Neural progenitor cell (in vitro differentiated cells): ENCODE results near the gene NPW. TPM values are rescaled to one million over a fixed set of nuclear protein-coding genes. Genes with fewer than 3 reads are reported as not detected.

Source experiments
- DNase-seq: peaks from one replicate; pipeline ENCODE4 v3.0.0-alpha.2; 2016; ENCODE audit warnings: low spot score
- H2AFZ ChIP-seq: fragments of 200-600 bp; sonication (generic); replicated peaks from 2 replicates; pipeline ENCODE4 v1.6.1; 2016; ENCODE audit warnings: antibody characterized with exemption
- H3F3A ChIP-seq: fragments of 200-600 bp; sonication (generic); 2 replicates; pipeline ENCODE4 v1.6.1; 2016; ENCODE audit warnings: antibody characterized with exemption, low read depth
- H3K27ac ChIP-seq: fragments of 200-600 bp; sonication (generic); 2 replicates; pipeline ENCODE4 v1.5.1; 2016; ENCODE audit warnings: mild to moderate bottlenecking
- H3K27me3 ChIP-seq: fragments of 200-600 bp; sonication (generic); 2 replicates; pipeline ENCODE4 v1.6.1; 2016; ENCODE audit warnings: mild to moderate bottlenecking, moderate library complexity
- H3K36me3 ChIP-seq: fragments of 200-600 bp; sonication (generic); 2 replicates; pipeline ENCODE4 v1.5.1; 2016
- H3K4me1 ChIP-seq: fragments of 200-600 bp; sonication (generic); 2 replicates; pipeline ENCODE4 v1.6.1; 2016; ENCODE audit warnings: mixed run types
- H3K4me2 ChIP-seq: fragments of 200-600 bp; sonication (generic); 2 replicates; pipeline ENCODE4 v1.6.1; 2016
- H3K4me3 ChIP-seq: fragments of 200-600 bp; sonication (generic); 2 replicates; pipeline ENCODE4 v1.5.1; 2016
- H3K79me2 ChIP-seq: fragments of 200-600 bp; sonication (generic); 2 replicates; pipeline ENCODE4 v1.6.1; 2016; ENCODE audit warnings: low read depth
- H3K9ac ChIP-seq: fragments of 200-600 bp; sonication (generic); 2 replicates; pipeline ENCODE4 v1.6.1; 2016
- H3K9me3 ChIP-seq: fragments of 200-600 bp; sonication (generic); 2 replicates; pipeline ENCODE4 v1.5.1; 2016; ENCODE audit warnings: low read depth
- H4K20me1 ChIP-seq: fragments of 200-600 bp; sonication (generic); 2 replicates; pipeline ENCODE4 v1.6.1; 2016; ENCODE audit warnings: low read depth
- H3K27ac Mint-ChIP-seq: 3 replicates; pipeline ENCODE4 v1.8.0; 2021; ENCODE audit warnings: mixed read lengths
- H3K27me3 Mint-ChIP-seq: 2 replicates; pipeline ENCODE4 v1.8.0; 2022; ENCODE audit warnings: low read depth, mild to moderate bottlenecking, inconsistent platforms, moderate library complexity, mixed read lengths; ENCODE audit not compliant: insufficient read depth
- H3K36me3 Mint-ChIP-seq: 3 replicates; pipeline ENCODE4 v1.8.0; 2021; ENCODE audit warnings: mixed read lengths
- H3K4me1 Mint-ChIP-seq: 3 replicates; pipeline ENCODE4 v1.8.0; 2021; ENCODE audit warnings: mixed read lengths
- H3K4me3 Mint-ChIP-seq: 3 replicates; pipeline ENCODE4 v1.8.0; 2021; ENCODE audit warnings: mild to moderate bottlenecking, moderate library complexity, mixed read lengths
- H3K9me3 Mint-ChIP-seq: 3 replicates; pipeline ENCODE4 v1.8.0; 2020; ENCODE audit warnings: mixed read lengths
- EZH2 ChIP-seq: fragments of 200-600 bp; sonication (generic); IDR thresholded peaks from 2 replicates; pipeline ENCODE4 v1.6.1; 2017; ENCODE audit warnings: antibody characterized with exemption, mild to moderate bottlenecking, moderate library complexity
- EZH2phosphoT487 ChIP-seq: fragments of 200-600 bp; sonication (generic); IDR thresholded peaks from 2 replicates; pipeline ENCODE4 v1.6.1; 2017; ENCODE audit warnings: antibody characterized with exemption
- total RNA-seq: library from RNA; depleted of rRNA; stranded (reverse); fragments of >200 nt; gene quantifications from 2 replicates; pipeline ENCODE4 v1.2.3, GENCODE V29; 2015; ENCODE audit warnings: low replicate concordance
- TF ChIP-seq, protein P1 (sequence below): fragments of 200-600 bp; sonication (generic); IDR thresholded peaks from 2 replicates; pipeline ENCODE4 v1.5.1; 2017; ENCODE audit warnings: antibody characterized with exemption, mild to moderate bottlenecking

Gene NPW
- total RNA-seq, 1 donor from 2014 or later: not detected

DNA sequence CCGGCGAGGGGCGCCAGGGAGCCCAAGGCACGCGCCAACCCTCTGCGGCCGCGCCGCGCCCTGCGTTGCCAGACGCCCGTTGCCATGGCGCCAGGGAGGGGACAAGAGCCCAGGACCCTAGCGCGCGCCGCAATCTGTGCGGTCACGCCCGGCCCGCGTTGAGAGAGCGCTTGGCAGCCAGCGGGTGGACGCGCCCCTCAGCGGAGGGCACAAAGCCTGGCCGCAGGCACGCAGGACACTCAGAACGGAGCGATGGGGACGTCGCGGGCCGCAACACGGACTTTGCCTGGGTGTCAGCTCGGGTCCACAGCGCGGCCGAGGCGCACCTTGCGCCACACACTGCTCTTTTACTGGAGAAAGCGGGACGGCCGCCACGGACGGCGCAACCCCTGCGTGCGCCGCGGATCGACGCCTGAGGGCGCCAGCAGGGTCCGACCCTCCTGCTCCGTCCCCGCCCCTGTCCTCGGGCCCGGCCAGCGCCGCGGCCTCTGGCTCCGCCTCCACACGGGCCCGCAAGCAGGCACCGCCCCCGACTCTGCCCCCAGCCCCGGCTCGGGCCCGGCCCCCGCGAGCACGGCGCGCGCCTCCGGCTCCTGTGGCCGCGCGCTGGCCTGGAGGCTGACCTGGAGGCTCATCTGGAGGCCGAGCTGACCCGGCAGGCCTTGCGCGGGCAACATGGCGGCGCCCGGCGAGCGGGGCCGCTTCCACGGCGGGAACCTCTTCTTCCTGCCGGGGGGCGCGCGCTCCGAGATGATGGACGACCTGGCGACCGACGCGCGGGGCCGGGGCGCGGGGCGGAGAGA is 35.8 kb upstream of the NPW start, which contains the start of gene GFER:
Gene GFER, plus strand, starts transcription at position 650 of the 803 bp plus-strand sequence. Its CDS starts 26 bp downstream, at position 676.
- peak within 1 kb of the TSS; percentile 93 for H3K4me2 ChIP-seq
- peaks cover 33% of the 10 kb centered on the region for H4K20me1 ChIP-seq
- Mint-ChIP-seq H3K4me3 (peak within 1 kb of the TSS; percentile 89), H3K36me3 (peaks cover 10% of the 10 kb centered on the region), H3K4me1 (peaks cover 30% of the 10 kb centered on the region), H3K9me3 (no peaks in the 10 kb centered on the region), H3K27ac (peak within 1 kb of the TSS; percentile 10), H3K27me3 (peaks cover 27% of the 10 kb centered on the region)
- H3K9ac ChIP-seq: peak within 1 kb of the TSS; percentile 93
- peak; percentile 99 for DNase-seq
- H3F3A ChIP-seq: peaks cover 29% of the 10 kb centered on the region
- H3K79me2 ChIP-seq: peaks cover 14% of the 10 kb centered on the region
- H3K4me1 ChIP-seq: peaks cover 37% of the 10 kb centered on the region
- H3K36me3 ChIP-seq: no peaks in the 10 kb centered on the region
- H2AFZ ChIP-seq: peak within 1 kb of the TSS; percentile 93
- H3K27me3 ChIP-seq: peaks cover 56% of the 10 kb centered on the region
- no peaks in the 10 kb centered on the region for H3K9me3 ChIP-seq
- H3K27ac ChIP-seq: peak within 1 kb of the TSS; percentile 41
- TF ChIP-seq, protein P1, sequence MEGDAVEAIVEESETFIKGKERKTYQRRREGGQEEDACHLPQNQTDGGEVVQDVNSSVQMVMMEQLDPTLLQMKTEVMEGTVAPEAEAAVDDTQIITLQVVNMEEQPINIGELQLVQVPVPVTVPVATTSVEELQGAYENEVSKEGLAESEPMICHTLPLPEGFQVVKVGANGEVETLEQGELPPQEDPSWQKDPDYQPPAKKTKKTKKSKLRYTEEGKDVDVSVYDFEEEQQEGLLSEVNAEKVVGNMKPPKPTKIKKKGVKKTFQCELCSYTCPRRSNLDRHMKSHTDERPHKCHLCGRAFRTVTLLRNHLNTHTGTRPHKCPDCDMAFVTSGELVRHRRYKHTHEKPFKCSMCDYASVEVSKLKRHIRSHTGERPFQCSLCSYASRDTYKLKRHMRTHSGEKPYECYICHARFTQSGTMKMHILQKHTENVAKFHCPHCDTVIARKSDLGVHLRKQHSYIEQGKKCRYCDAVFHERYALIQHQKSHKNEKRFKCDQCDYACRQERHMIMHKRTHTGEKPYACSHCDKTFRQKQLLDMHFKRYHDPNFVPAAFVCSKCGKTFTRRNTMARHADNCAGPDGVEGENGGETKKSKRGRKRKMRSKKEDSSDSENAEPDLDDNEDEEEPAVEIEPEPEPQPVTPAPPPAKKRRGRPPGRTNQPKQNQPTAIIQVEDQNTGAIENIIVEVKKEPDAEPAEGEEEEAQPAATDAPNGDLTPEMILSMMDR: peak; percentile 44
- TF ChIP-seq EZH2phosphoT487: no peak
- peak within 1 kb of the TSS; percentile 95 for H3K4me3 ChIP-seq

DNA sequence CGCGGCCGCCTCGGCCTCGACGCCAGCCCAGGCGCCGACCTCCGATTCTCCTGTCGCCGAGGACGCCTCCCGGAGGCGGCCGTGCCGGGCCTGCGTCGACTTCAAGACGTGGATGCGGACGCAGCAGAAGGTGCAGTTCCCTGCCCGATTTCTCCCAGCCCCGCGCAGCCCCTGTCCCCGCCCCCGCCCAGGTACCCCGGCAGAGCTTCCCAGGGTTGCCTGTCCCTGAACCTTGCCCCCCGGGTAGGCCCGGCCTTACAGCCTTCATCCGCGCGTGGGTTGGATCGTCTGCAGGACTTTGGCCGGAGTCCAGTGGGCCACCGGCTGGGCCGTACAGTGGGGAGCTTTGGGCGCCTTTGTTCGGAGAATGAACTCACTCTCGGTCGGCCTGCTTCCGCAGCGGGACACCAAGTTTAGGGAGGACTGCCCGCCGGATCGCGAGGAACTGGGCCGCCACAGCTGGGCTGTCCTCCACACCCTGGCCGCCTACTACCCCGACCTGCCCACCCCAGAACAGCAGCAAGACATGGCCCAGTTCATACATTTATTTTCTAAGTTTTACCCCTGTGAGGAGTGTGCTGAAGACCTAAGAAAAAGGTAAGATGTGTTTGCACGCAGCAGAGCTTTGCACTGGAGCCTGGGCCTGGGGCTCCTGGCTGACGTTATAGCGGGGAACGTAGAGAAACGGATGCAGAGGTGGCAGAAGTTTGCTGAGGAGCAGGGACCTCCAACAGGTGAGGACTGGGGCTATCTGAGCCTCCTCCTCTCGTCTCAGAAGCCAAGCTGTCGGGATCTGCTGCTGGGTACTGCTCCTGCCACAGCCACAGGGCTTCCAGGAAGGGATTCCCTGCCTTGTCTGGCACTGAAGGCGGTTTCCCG is 35.0 kb upstream of the NPW start:
- Histone ChIP-seq H3K27me3 (peaks cover 56% of the 10 kb centered on the region), H2AFZ (peak overlapping the region; percentile 93), H3K9me3 (no peaks in the 10 kb centered on the region), H3K36me3 (no peaks in the 10 kb centered on the region), H3K4me3 (peak overlapping the region; percentile 95), H3F3A (peaks cover 35% of the 10 kb centered on the region), H3K4me1 (peaks cover 29% of the 10 kb centered on the region), H3K4me2 (peak overlapping the region; percentile 93), H4K20me1 (peaks cover 32% of the 10 kb centered on the region), H3K79me2 (peaks cover 14% of the 10 kb centered on the region), H3K9ac (peak overlapping the region; percentile 93), H3K27ac (no peak overlapping the region)
- Mint-ChIP-seq H3K4me1 (peaks cover 30% of the 10 kb centered on the region), H3K27me3 (peaks cover 33% of the 10 kb centered on the region), H3K4me3 (peak overlapping the region; percentile 89), H3K27ac (no peak overlapping the region), H3K36me3 (peaks cover 10% of the 10 kb centered on the region), H3K9me3 (no peaks in the 10 kb centered on the region)
- TF ChIP-seq EZH2: no peak
- no peak for TF ChIP-seq EZH2phosphoT487
- TF ChIP-seq, protein P1: no peak
- peak; percentile 59 for DNase-seq

DNA sequence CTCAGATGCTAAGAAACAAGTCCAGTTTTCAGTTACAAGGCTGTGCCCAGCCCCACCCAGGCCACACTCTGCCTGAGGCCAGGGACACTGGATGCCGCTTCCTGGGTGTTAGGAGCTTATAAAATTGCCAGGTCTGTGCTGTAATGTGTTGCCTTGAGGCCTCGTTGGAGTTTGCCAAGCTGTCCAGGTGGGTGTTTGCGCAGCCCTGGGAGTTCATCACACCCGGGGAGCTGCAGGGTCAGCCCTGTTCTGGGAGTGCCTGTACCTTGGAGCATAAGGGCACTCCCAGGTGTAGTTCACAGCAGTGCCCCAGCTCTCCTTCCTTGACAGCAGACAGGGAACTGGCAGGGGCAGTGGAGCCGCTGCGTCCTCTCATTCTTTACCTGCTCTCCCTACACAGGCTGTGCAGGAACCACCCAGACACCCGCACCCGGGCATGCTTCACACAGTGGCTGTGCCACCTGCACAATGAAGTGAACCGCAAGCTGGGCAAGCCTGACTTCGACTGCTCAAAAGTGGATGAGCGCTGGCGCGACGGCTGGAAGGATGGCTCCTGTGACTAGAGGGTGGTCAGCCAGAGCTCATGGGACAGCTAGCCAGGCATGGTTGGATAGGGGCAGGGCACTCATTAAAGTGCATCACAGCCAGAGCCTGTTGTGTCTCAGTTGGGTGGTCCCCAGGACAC is 34.0 kb upstream of the NPW start:
- Histone ChIP-seq H3K27ac (no peak overlapping the region), H3K4me2 (peak overlapping the region; percentile 93), H3K9ac (no peak overlapping the region), H3K79me2 (peaks cover 14% of the 10 kb centered on the region), H3K9me3 (no peaks in the 10 kb centered on the region), H3F3A (peaks cover 36% of the 10 kb centered on the region), H3K27me3 (peaks cover 56% of the 10 kb centered on the region), H3K4me1 (peaks cover 23% of the 10 kb centered on the region), H4K20me1 (peaks cover 24% of the 10 kb centered on the region), H2AFZ (no peak overlapping the region), H3K36me3 (no peaks in the 10 kb centered on the region), H3K4me3 (peak overlapping the region; percentile 95)
- no peak for DNase-seq
- Mint-ChIP-seq H3K4me1 (peaks cover 30% of the 10 kb centered on the region), H3K4me3 (peak overlapping the region; percentile 89), H3K9me3 (no peaks in the 10 kb centered on the region), H3K36me3 (peaks cover 10% of the 10 kb centered on the region), H3K27me3 (peaks cover 33% of the 10 kb centered on the region), H3K27ac (no peak overlapping the region)
- TF ChIP-seq EZH2phosphoT487: no peak
